Measurements from ENCODE around the gene ZFAND3. TPM values are rescaled to one million over a fixed set of nuclear protein-coding genes. Genes with fewer than 3 reads are reported as not detected.

The ZFAND3 gene
- total RNA-seq, 4 donors from 2014 or later: 43.5 to 73.1 (median 49.0) TPM

DNA sequence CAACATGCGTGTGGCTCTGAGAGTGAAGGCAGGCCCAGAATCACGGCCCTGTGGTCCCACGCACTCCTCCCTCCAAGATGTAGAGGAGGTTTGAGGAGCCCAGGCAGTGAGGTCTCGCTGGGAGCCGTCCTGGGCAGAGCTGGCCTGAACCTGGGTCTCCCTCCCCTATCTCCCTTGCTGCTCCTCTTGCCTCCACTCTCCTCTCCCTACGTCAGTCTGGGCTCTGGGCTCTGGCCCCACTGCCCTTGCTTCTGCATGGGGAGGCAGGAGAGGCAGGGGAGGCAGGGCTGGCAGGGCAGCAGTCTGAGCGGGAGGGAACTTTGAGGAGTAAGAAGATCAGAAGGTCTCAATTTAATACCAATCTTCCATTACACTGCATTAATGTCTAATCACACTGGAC, 375.1 kb downstream of the ZFAND3 start:
- TF ChIP-seq, protein P1, sequence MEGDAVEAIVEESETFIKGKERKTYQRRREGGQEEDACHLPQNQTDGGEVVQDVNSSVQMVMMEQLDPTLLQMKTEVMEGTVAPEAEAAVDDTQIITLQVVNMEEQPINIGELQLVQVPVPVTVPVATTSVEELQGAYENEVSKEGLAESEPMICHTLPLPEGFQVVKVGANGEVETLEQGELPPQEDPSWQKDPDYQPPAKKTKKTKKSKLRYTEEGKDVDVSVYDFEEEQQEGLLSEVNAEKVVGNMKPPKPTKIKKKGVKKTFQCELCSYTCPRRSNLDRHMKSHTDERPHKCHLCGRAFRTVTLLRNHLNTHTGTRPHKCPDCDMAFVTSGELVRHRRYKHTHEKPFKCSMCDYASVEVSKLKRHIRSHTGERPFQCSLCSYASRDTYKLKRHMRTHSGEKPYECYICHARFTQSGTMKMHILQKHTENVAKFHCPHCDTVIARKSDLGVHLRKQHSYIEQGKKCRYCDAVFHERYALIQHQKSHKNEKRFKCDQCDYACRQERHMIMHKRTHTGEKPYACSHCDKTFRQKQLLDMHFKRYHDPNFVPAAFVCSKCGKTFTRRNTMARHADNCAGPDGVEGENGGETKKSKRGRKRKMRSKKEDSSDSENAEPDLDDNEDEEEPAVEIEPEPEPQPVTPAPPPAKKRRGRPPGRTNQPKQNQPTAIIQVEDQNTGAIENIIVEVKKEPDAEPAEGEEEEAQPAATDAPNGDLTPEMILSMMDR (IDR thresholded peaks at IDR 0.05; ENCODE audit: low read depth): no peak

GRCh38 chr6:38195113-38195635, 375.6 kb downstream of the ZFAND3 start:
- TF ChIP-seq, protein P1 (IDR thresholded peaks at IDR 0.05; ENCODE audit: low read depth): no peak

GRCh38 chr6:38198219-38198618, 378.7 kb downstream of the ZFAND3 start:
- TF ChIP-seq, protein P1 (IDR thresholded peaks at IDR 0.05; ENCODE audit: low read depth): no peak

Small RNA genes within 50 kb of the gene (small RNA-seq; reads per million reads assigned to genes)
- not detected for gene RN7SL285P
- not detected for gene RNU1-87P

Other genes starting within 250 kb of the ZFAND3 start
- gene MDGA1, start 121.8 kb upstream of the ZFAND3 start, total RNA-seq: 1 to 10 TPM; 1.3 to 4.6 (median 2.4) TPM